NCI-H69 (cell line): Measurements from ENCODE around the gene PTPRB.

ENCODE experiments used
- DNase-seq: peaks from one replicate; lab custom pipeline; 2025; lab: John Stamatoyannopoulos, UW

Gene PTPRB

GRCh38 chr12:70592664-70593063, 44.6 kb downstream of the PTPRB start:
- no peak for DNase-seq

GRCh38 chr12:70590549-70591226, 46.5 kb downstream of the PTPRB start:
- no peak for DNase-seq

- peak; percentile 61 for DNase-seq
Measured at GRCh38 chr12:70590051-70590450, 47.2 kb downstream of the PTPRB start.

- DNase-seq, result no peak
Measured at GRCh38 chr12:70584332-70584731, 52.9 kb downstream of the PTPRB start.

- no peak for DNase-seq
Measured at GRCh38 chr12:70583251-70583650, 54.0 kb downstream of the PTPRB start.

GRCh38 chr12:70581208-70581607, 56.0 kb downstream of the PTPRB start:
- DNase-seq, result no peak

- no peak for DNase-seq
Measured at GRCh38 chr12:70577283-70577634, 60.0 kb downstream of the PTPRB start.

- DNase-seq, result peak; percentile 79
Measured at GRCh38 chr12:70576341-70577282, 60.6 kb downstream of the PTPRB start.

GRCh38 chr12:70571705-70572268, 65.4 kb downstream of the PTPRB start:
- peak; percentile 23 for DNase-seq

GRCh38 chr12:70571029-70571428, 66.2 kb downstream of the PTPRB start:
- DNase-seq, result peak; percentile 55

- no peak for DNase-seq
Measured at GRCh38 chr12:70561550-70561949, 75.7 kb downstream of the PTPRB start.

GRCh38 chr12:70560671-70561070, 76.6 kb downstream of the PTPRB start:
- DNase-seq, result no peak

- no peak for DNase-seq
Measured at GRCh38 chr12:70559390-70559789, 77.8 kb downstream of the PTPRB start.

GRCh38 chr12:70557583-70558191, 79.5 kb downstream of the PTPRB start:
- DNase-seq, result no peak

GRCh38 chr12:70556179-70556869, 80.9 kb downstream of the PTPRB start:
- no peak for DNase-seq

- DNase-seq, result peak; percentile 1
Measured at GRCh38 chr12:70555081-70555480, 82.1 kb downstream of the PTPRB start.

GRCh38 chr12:70553391-70553859, 83.8 kb downstream of the PTPRB start:
- DNase-seq, result no peak

- no peak for DNase-seq
Measured at GRCh38 chr12:70551731-70552130, 85.5 kb downstream of the PTPRB start.

GRCh38 chr12:70550180-70550577, 87.0 kb downstream of the PTPRB start:
- DNase-seq, result no peak

GRCh38 chr12:70549340-70550179, 87.7 kb downstream of the PTPRB start:
- no peak for DNase-seq

GRCh38 chr12:70543444-70543843, 93.8 kb downstream of the PTPRB start:
- DNase-seq, result no peak
